HCT116 (cell line): Measurements from ENCODE around the gene PSMA7. TPM values are rescaled to one million over a fixed set of nuclear protein-coding genes. Genes with fewer than 3 reads are reported as not detected.

ENCODE experiments used
- ATAC-seq: fragments of 200-7000 bp; cut with Tn5 transposase; 2 replicates; pipeline ENCODE4 v1.9.1; 2020; ENCODE audit warnings: mild to moderate bottlenecking, moderate library complexity
- BruUV-seq: library from RNA; stranded (reverse); fragments of 400-500 nt; replicated peaks from 2 replicates; lab custom pipeline; 2021; lab: Mats Ljungman, UMichigan
- CTCF ChIA-PET: fragments of 300-600 bp; sonication (Branson Sonifier 250); formaldehyde crosslinking; loops from one replicate; lab custom pipeline; 2021; ENCODE audit warnings: antibody characterized with exemption; lab: Charles Lee
- POLR2A ChIA-PET: fragments of 300-600, 350-600 bp; sonication (Branson Sonifier 250); formaldehyde crosslinking; loops from one replicate; lab custom pipeline; 2021; ENCODE audit warnings: antibody characterized with exemption; lab: Charles Lee
- RAD21 ChIA-PET, 2 experiments: fragments of 300-600 bp; sonication (Branson Sonifier 250); formaldehyde crosslinking; loops; one replicate each; lab custom pipeline; 2023; ENCODE audit warnings: low total read pairs in 2 of 2; ENCODE audit not compliant: uncharacterized antibody in 2 of 2, unreplicated experiment in 2 of 2, low non-redundant PET in 1 of 2; lab: Charles Lee
- DNase-seq: peaks from one replicate; pipeline ENCODE4 v3.0.0-alpha.2; 2010; ENCODE audit warnings: low read depth, low spot score
- H2AFZ ChIP-seq: fragments of 200-600 bp; shearing (Covaris generic), sonication (generic); 2 replicates; pipeline ENCODE4 v1.6.1; 2017; ENCODE audit warnings: low read depth, mixed run types, mixed read lengths, antibody characterized with exemption, low read length; ENCODE audit not compliant: poor library complexity, severe bottlenecking
- H3K27ac ChIP-seq: 2 replicates; pipeline ENCODE4 v1.5.1; 2012; ENCODE audit warnings: low read depth, low read length
- H3K27me3 ChIP-seq: fragments of 200-600 bp; sonication (generic); 2 replicates; pipeline ENCODE4 v1.6.1; 2016; ENCODE audit warnings: mixed run types, low read length, mixed read lengths; ENCODE audit not compliant: insufficient read depth
- H3K36me3 ChIP-seq, 2 experiments: fragments of 200-500 bp in 1 of 2; fragments of 200-600 bp in 1 of 2; sonication (Bioruptor generic) in 1 of 2; sonication (generic) in 1 of 2; 2 replicates each; pipeline versions ENCODE4 v1.5.1 to v1.6.1; 2014 to 2016; ENCODE audit warnings: low read length in 2 of 2, inconsistent platforms in 1 of 2, mixed read lengths in 1 of 2, mixed run types in 1 of 2; ENCODE audit not compliant: insufficient read depth in 2 of 2, control insufficient read depth in 1 of 2
- H3K4me1 ChIP-seq, 2 experiments: fragments of 200-600 bp in 1 of 2; sonication (generic) in 1 of 2; 2 replicates each; pipeline versions ENCODE4 v1.5.1 to v1.6.1; 2012 to 2017; ENCODE audit warnings: low read length in 2 of 2, inconsistent platforms in 1 of 2, mild to moderate bottlenecking in 1 of 2, mixed read lengths in 1 of 2, mixed run types in 1 of 2, moderate library complexity in 1 of 2; ENCODE audit not compliant: insufficient read depth in 2 of 2, control insufficient read depth in 1 of 2
- H3K4me2 ChIP-seq: fragments of 200-600 bp; sonication (generic); 2 replicates; pipeline ENCODE4 v1.6.1; 2017; ENCODE audit warnings: mixed run types, low read length, mixed read lengths
- H3K4me3 ChIP-seq, 2 experiments: fragments of 200-600 bp in 1 of 2; sonication (generic) in 1 of 2; replicated peaks in 1 of 2; 2 replicates each; pipeline ENCODE4 v1.5.1; 2011 to 2016; ENCODE audit warnings: low read length in 2 of 2, control low read depth in 1 of 2, low read depth in 1 of 2, mild to moderate bottlenecking in 1 of 2, mixed read lengths in 1 of 2, mixed run types in 1 of 2
- H3K79me2 ChIP-seq: fragments of 200-600 bp; sonication (generic); 2 replicates; pipeline ENCODE4 v1.6.1; 2017; ENCODE audit warnings: mild to moderate bottlenecking, mixed run types, low read length, moderate library complexity, mixed read lengths; ENCODE audit not compliant: insufficient read depth
- H3K9ac ChIP-seq: fragments of 200-600 bp; sonication (generic); 2 replicates; pipeline ENCODE4 v1.6.1; 2016; ENCODE audit warnings: low read length, mixed read lengths
- H3K9me2 ChIP-seq: fragments of 200-600 bp; sonication (generic), shearing (Covaris generic); 2 replicates; pipeline ENCODE4 v1.6.1; 2017; ENCODE audit warnings: mixed run types, mild to moderate bottlenecking, moderate library complexity; ENCODE audit not compliant: insufficient read depth
- H3K9me3 ChIP-seq, 2 experiments: fragments of 200-500 bp in 1 of 2; fragments of 200-600 bp in 1 of 2; sonication (Bioruptor generic) in 1 of 2; sonication (generic) in 1 of 2; 2 replicates each; pipeline ENCODE4 v1.6.1; 2014 to 2017; ENCODE audit warnings: low read length in 2 of 2, mixed read lengths in 2 of 2, inconsistent platforms in 1 of 2, low read depth in 1 of 2, mild to moderate bottlenecking in 1 of 2, mixed run types in 1 of 2, moderate library complexity in 1 of 2; ENCODE audit not compliant: control insufficient read depth in 1 of 2, insufficient read depth in 1 of 2
- H4K20me1 ChIP-seq: fragments of 200-600 bp; sonication (generic), shearing (Covaris generic); 2 replicates; pipeline ENCODE4 v1.6.1; 2017; ENCODE audit warnings: mixed run types, mild to moderate bottlenecking, moderate library complexity; ENCODE audit not compliant: insufficient read depth
- CBX3 ChIP-seq: IDR thresholded peaks from 2 replicates; pipeline ENCODE4 v1.6.1; 2012; ENCODE audit warnings: low read depth
- ELF1 ChIP-seq: IDR thresholded peaks from 2 replicates; pipeline ENCODE4 v1.6.1; 2012; ENCODE audit warnings: low read depth, borderline replicate concordance
- EZH2 ChIP-seq: fragments of 200-600 bp; sonication (generic); IDR thresholded peaks from 2 replicates; pipeline ENCODE4 v1.6.1; 2017; ENCODE audit warnings: antibody characterized with exemption, mixed run types
- EZH2phosphoT487 ChIP-seq: fragments of 200-600 bp; IDR thresholded peaks from 2 replicates; pipeline ENCODE4 v1.6.1; 2018; ENCODE audit warnings: antibody characterized with exemption, borderline replicate concordance
- POLR2AphosphoS5 ChIP-seq: IDR thresholded peaks from 2 replicates; pipeline ENCODE4 v1.6.1; 2011; ENCODE audit warnings: mild to moderate bottlenecking, low read depth, low read length, moderate library complexity
- SIN3A ChIP-seq: IDR thresholded peaks from 2 replicates; pipeline ENCODE4 v1.6.1; 2012; ENCODE audit warnings: low read depth
- TCF7L2 ChIP-seq: IDR thresholded peaks from 2 replicates; pipeline ENCODE4 v1.7.0; 2011; ENCODE audit warnings: borderline replicate concordance, inconsistent platforms; ENCODE audit not compliant: insufficient read depth, insufficient read length; ENCODE audit errors: extremely low read depth
- ZNF274 ChIP-seq: fragments of 200-500 bp; sonication (Bioruptor generic); IDR thresholded peaks from 2 replicates; pipeline ENCODE4 v1.6.1; 2014; ENCODE audit warnings: mild to moderate bottlenecking, low read depth, low read length, inconsistent platforms
- intact Hi-C: fragments of 100-400 bp; cut with micrococcal nuclease; formaldehyde crosslinking; loops from 2 replicates; pipeline ENCODE4 v1.10.0; 2022
- total RNA-seq: library from RNA; stranded (reverse); gene quantifications from one replicate; pipeline ENCODE4 v1.2.1, GENCODE V29; 2021; ENCODE audit not compliant: unreplicated experiment
- TF ChIP-seq, protein P1 (sequence below): IDR thresholded peaks from 2 replicates; pipeline ENCODE4 v1.6.1; 2012; ENCODE audit warnings: low read depth

PSMA7 gene
- total RNA-seq, 1 experiment from 2014 or later, result 364 TPM

DNA sequence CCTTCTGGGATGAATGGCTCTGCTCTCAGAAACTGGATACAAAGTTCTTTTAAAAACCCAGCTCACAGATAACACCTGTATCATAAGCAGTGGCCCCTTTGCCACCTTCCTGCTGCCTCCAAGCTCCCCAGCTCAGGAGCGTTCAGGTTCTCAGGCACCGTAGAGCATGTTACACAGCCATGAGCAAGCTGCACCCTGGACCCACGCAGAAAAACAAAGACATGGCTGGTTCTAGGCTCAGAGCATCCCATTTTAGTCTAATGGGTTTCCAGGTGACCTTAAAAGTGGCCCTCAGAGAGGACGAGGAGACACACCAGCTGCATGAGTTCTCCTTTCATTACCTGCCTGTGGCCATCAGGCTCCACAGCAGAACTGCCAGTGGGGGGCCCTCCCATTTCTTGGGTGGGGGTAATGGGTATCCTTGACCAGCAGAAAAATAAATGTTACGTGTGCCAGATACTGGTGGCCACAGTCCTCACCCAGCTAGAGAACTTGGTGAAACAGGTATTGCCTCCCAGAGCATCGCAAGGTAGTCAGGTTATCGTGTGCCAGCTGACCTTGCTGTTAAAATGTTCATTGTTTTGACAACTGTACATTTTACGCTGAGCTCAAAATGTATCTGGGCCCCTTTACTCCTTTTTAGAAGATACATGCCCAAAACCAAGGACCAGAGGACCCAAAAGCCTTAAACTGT is 7.5 kb downstream of the PSMA7 start:
- no peak overlapping the region for H2AFZ ChIP-seq
- no peaks in the 10 kb centered on the region for H3K4me1 ChIP-seq
- ATAC-seq (no peak), DNase-seq (no peak)
- no TSS peak for BruUV-seq
- no peak overlapping the region for H3K4me3 ChIP-seq
- intact Hi-C loops, result no loop called here
- ChIA-PET RAD21 (no interaction called here), POLR2A (interaction anchor here (1.9 to 2.0 kb wide), 2 partner anchors 13 to 125 kb away, joined by 5 to 10 read pairs; partner anchors contain the start of gene LSM14B), CTCF (interaction anchor here (0.7 to 1.5 kb wide), 4 partner anchors 9 to 658 kb away, joined by 3 to 24 read pairs (median 4); no protein-coding TSS in a partner anchor)
- peaks cover 40% of the 10 kb centered on the region for H3K79me2 ChIP-seq
- H3K9me3 ChIP-seq, result no peaks in the 10 kb centered on the region
- H3K27ac ChIP-seq, result no peak overlapping the region
- H3K9me2 ChIP-seq, result no peaks in the 10 kb centered on the region
- no peak overlapping the region for H3K4me2 ChIP-seq
- H4K20me1 ChIP-seq, result peaks cover 7% of the 10 kb centered on the region; the same call in 1 of the 2 replicates
- H3K9ac ChIP-seq, result no peak overlapping the region
- peaks cover 52 to 69% of the 10 kb centered on the region in 2 experiments for H3K36me3 ChIP-seq
- TF ChIP-seq ELF1 (no peak), EZH2 (no peak), SIN3A (0 out of 2 replicates have a peak, but pooled peaks have one; percentile 22), POLR2AphosphoS5 (0 out of 2 replicates have a peak, but pooled peaks have one; percentile 9), ZNF274 (no peak)
- no peaks in the 10 kb centered on the region for H3K27me3 ChIP-seq

DNA sequence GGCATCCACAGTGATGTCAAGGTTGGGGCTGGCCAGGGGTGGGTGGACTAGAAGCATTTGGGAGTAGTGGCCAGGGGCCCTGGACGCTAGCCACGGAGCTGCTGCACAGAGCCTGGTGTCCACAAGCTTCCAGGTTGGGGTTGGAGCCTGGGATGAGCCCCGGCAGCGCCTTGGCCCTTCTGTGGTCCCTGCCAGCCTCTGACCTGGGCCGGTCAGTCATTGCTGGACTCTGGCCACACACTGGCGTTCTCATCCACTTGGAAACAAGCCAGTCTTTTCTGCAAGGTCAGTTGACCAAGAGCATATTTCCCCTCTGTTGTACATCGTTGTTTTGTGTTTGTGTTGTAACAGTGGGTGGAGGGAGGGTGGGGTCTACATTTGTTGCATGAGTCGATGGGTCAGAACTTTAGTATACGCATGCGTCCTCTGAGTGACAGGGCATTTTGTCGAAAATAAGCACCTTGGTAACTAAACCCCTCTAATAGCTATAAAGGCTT is 8.4 kb downstream of the PSMA7 start:
- intact Hi-C loops, result no loop called here
- Histone ChIP-seq H3K4me1 (no peaks in the 10 kb centered on the region), H3K9me3 (no peaks in the 10 kb centered on the region), H3K9ac (no peak overlapping the region), H4K20me1 (peaks cover 5% of the 10 kb centered on the region; the same call in 1 of the 2 replicates), H3K27me3 (no peaks in the 10 kb centered on the region), H3K4me3 (no peak overlapping the region), H3K4me2 (no peak overlapping the region), H2AFZ (no peak overlapping the region), H3K79me2 (peaks cover 31% of the 10 kb centered on the region), H3K9me2 (no peaks in the 10 kb centered on the region), H3K27ac (no peak overlapping the region), H3K36me3 (peaks cover 54 to 66% of the 10 kb centered on the region in 2 experiments)
- BruUV-seq, result no TSS peak
- RAD21 ChIA-PET, result no interaction called here
- no peak for ATAC-seq
- POLR2A ChIA-PET, result interaction anchor here (1.9 to 2.0 kb wide), 2 partner anchors 12 to 124 kb away, joined by 5 to 10 read pairs; partner anchors contain the start of gene LSM14B
- no peak for DNase-seq
- TF ChIP-seq EZH2 (no peak), CBX3 (no peak), TCF7L2 (no peak), SIN3A (no peak), EZH2phosphoT487 (no peak), POLR2AphosphoS5 (0 out of 2 replicates have a peak, but pooled peaks have one; percentile 28), ZNF274 (no peak)
- TF ChIP-seq, protein P1, sequence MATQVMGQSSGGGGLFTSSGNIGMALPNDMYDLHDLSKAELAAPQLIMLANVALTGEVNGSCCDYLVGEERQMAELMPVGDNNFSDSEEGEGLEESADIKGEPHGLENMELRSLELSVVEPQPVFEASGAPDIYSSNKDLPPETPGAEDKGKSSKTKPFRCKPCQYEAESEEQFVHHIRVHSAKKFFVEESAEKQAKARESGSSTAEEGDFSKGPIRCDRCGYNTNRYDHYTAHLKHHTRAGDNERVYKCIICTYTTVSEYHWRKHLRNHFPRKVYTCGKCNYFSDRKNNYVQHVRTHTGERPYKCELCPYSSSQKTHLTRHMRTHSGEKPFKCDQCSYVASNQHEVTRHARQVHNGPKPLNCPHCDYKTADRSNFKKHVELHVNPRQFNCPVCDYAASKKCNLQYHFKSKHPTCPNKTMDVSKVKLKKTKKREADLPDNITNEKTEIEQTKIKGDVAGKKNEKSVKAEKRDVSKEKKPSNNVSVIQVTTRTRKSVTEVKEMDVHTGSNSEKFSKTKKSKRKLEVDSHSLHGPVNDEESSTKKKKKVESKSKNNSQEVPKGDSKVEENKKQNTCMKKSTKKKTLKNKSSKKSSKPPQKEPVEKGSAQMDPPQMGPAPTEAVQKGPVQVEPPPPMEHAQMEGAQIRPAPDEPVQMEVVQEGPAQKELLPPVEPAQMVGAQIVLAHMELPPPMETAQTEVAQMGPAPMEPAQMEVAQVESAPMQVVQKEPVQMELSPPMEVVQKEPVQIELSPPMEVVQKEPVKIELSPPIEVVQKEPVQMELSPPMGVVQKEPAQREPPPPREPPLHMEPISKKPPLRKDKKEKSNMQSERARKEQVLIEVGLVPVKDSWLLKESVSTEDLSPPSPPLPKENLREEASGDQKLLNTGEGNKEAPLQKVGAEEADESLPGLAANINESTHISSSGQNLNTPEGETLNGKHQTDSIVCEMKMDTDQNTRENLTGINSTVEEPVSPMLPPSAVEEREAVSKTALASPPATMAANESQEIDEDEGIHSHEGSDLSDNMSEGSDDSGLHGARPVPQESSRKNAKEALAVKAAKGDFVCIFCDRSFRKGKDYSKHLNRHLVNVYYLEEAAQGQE, result no peak
- CTCF ChIA-PET, result interaction anchor here (0.6 kb wide), 1 partner anchor 234 kb away, joined by 3 read pairs; no protein-coding TSS in a partner anchor
